Lung (tissue), 12 donors: ENCODE results near the gene OR2T33. TPM values are rescaled to one million over a fixed set of nuclear protein-coding genes. Genes with fewer than 3 reads are reported as not detected.
"Not testable (repeated sequence)": the region's sequence is repeated elsewhere in the genome, so short reads cannot be mapped to it uniquely, and the experiment has no call there.

Source experiments
- ATAC-seq: fragments of 200-7000 bp; cut with Tn5 transposase; one replicate; pipeline ENCODE4 v1.9.1; 2020; ENCODE audit warnings: moderate number of reproducible peaks; ENCODE audit not compliant: insufficient read depth, low FRiP score
- DNase-seq, 3 donors: peaks; one replicate each; pipeline ENCODE4 v3.0.0-alpha.2; 2013 to 2017
- H3K27ac ChIP-seq, 2 donors: one replicate each; pipeline ENCODE4 v1.5.1; 2013; ENCODE audit warnings: mild to moderate bottlenecking in 2 of 2, moderate library complexity in 2 of 2, control low read depth in 1 of 2, inconsistent platforms in 1 of 2, low read depth in 1 of 2, low read length in 1 of 2
- H3K27me3 ChIP-seq, 3 donors: one replicate each; pipeline ENCODE4 v1.5.1; 2013; ENCODE audit warnings: low read length in 2 of 3; ENCODE audit not compliant: control insufficient read depth in 3 of 3, insufficient read depth in 3 of 3
- H3K36me3 ChIP-seq, 4 donors: one replicate each; pipeline ENCODE4 v1.5.1; 2013; ENCODE audit warnings: low read length in 4 of 4, mild to moderate bottlenecking in 1 of 4, moderate library complexity in 1 of 4; ENCODE audit not compliant: control insufficient read depth in 4 of 4, insufficient read depth in 4 of 4
- H3K4me1 ChIP-seq, 5 donors: one replicate each; pipeline ENCODE4 v1.5.1; 2013; ENCODE audit warnings: low read length in 5 of 5, mild to moderate bottlenecking in 2 of 5, moderate library complexity in 1 of 5; ENCODE audit not compliant: control insufficient read depth in 5 of 5, insufficient read depth in 5 of 5
- H3K4me3 ChIP-seq: one replicate; pipeline ENCODE4 v1.5.1; 2013; ENCODE audit warnings: mild to moderate bottlenecking, control low read depth, moderate library complexity
- H3K9ac ChIP-seq, 2 donors: one replicate each; pipeline ENCODE4 v1.5.1; 2013; ENCODE audit warnings: low read length in 2 of 2, control low read depth in 1 of 2; ENCODE audit not compliant: insufficient read depth in 1 of 2
- H3K9me3 ChIP-seq, 4 donors: one replicate each; pipeline ENCODE4 v1.5.1; 2013; ENCODE audit warnings: low read length in 3 of 4, mild to moderate bottlenecking in 1 of 4, moderate library complexity in 1 of 4; ENCODE audit not compliant: control insufficient read depth in 4 of 4, insufficient read depth in 3 of 4
- CTCF ChIP-seq: IDR thresholded peaks from 2 replicates; pipeline ENCODE4 v1.5.1; 2012; ENCODE audit warnings: mild to moderate bottlenecking; ENCODE audit errors: control extremely low read depth, extremely low read depth
- WGBS, 2 donors: extraction: QIAGEN DNeasy Blood & Tissue Kit; methylation state at CpG; one replicate each; pipeline ENCODE4 v1.1.7; 2013; 5-methylcytosine and 5-hydroxymethylcytosine counted together
- polyA plus RNA-seq, 2 donors: library from polyadenylated mRNA; stranded (reverse); fragments of 200-250 nt; gene quantifications; one replicate each; pipeline ENCODE4 v1.2.1, GENCODE V29; 2013
- total RNA-seq, 2 donors: library from RNA; depleted of rRNA in 1 of 2; stranded (reverse); fragments of >200 nt in 1 of 2; gene quantifications; one replicate each; pipeline ENCODE4 v1.2.1, GENCODE V29; 2014 to 2021
- donor health status: control.
- donor health status: control.
- donor health status: Bipolar disorder and iron deficiency.
- donor health status: healthy.
- donor health status: DM: yes; HTN: yes; CAD: no.

The OR2T33 gene
- total and polyA plus RNA-seq, 4 donors, result not detected

GRCh38 chr1:248268178-248268577 is 9.6 kb downstream of the OR2T33 start:
- DNase-seq, result no peak
- H3K9me3 ChIP-seq, result no peaks in the 10 kb centered on the region
- H3K36me3 ChIP-seq, result no peaks in the 10 kb centered on the region
- 68 to 73% methylated on average over 4 of the region's 4 CpGs for WGBS, 2 donors
- TF ChIP-seq CTCF, result no peak
- H3K9ac ChIP-seq, result no peak overlapping the region
- no peak overlapping the region for H3K4me3 ChIP-seq
- no peak for ATAC-seq
- no peak overlapping the region for H3K27ac ChIP-seq
- no peaks in the 10 kb centered on the region for H3K27me3 ChIP-seq
- no peaks in the 10 kb centered on the region for H3K4me1 ChIP-seq

- H3K4me3 ChIP-seq, H3K4me1 ChIP-seq, H3K27me3 ChIP-seq, H3K36me3 ChIP-seq, ATAC-seq, DNase-seq, H3K9me3 ChIP-seq, H3K9ac ChIP-seq, H3K27ac ChIP-seq: not testable (repeated sequence)
- whole genome bisulfite sequencing, 2 donors, result 68 to 86% methylated on average over 1 of the region's 1 CpG
Measured at GRCh38 chr1:248259309-248259708, 18.5 kb downstream of the OR2T33 start.

GRCh38 chr1:248243204-248243603 is 34.6 kb downstream of the OR2T33 start:
- DNase-seq (peak in 1 of 3 donors; percentile 0), ATAC-seq (no peak)
- Histone ChIP-seq H3K4me3 (no peak overlapping the region), H3K27ac (no peak overlapping the region), H3K9ac (no peak overlapping the region), H3K4me1 (no peaks in the 10 kb centered on the region), H3K9me3 (peaks cover 0 to 8% (median 0%) of the 10 kb centered on the region in 4 donors), H3K36me3 (no peaks in the 10 kb centered on the region), H3K27me3 (no peaks in the 10 kb centered on the region)
- no peak for TF ChIP-seq CTCF
- 13 to 14% methylated on average over 14 of the region's 14 CpGs for WGBS, 2 donors

- WGBS, 2 donors, result 92 to 96% methylated on average over 9 of the region's 9 CpGs
- Histone ChIP-seq H3K36me3 (no peaks in the 10 kb centered on the region), H3K9me3 (peaks cover 0 to 5% (median under 1%) of the 10 kb centered on the region in 4 donors), H3K4me3 (no peak overlapping the region), H3K4me1 (no peaks in the 10 kb centered on the region), H3K27me3 (no peaks in the 10 kb centered on the region), H3K9ac (no peak overlapping the region), H3K27ac (no peak overlapping the region)
- ATAC-seq, result no peak
- DNase-seq, result no peak
- no peak for TF ChIP-seq CTCF
Measured at GRCh38 chr1:248239478-248239877, 38.3 kb downstream of the OR2T33 start.
